WTC11 (cell line): ENCODE measurements around the gene NFU1.

Experiments
- ATF2 ChIP-seq: sonication (generic); formaldehyde crosslinking; IDR thresholded peaks from 2 replicates; pipeline ENCODE4 v1.8.1; 2022; ENCODE audit warnings: low read depth, missing genetic modification reagents, borderline replicate concordance
- CTCF ChIP-seq: fragments of 200-600 bp; IDR thresholded peaks from 2 replicates; pipeline ENCODE4 v1.8.0; 2022; ENCODE audit warnings: antibody characterized with exemption
- E2F1 ChIP-seq: sonication (generic); formaldehyde crosslinking; IDR thresholded peaks from 2 replicates; pipeline ENCODE4 v1.8.0; 2022; ENCODE audit warnings: mild to moderate bottlenecking, missing genetic modification reagents
- E2F5 ChIP-seq: sonication (generic); formaldehyde crosslinking; IDR thresholded peaks from 2 replicates; pipeline ENCODE4 v1.8.1; 2022; ENCODE audit warnings: mild to moderate bottlenecking, moderate library complexity, missing genetic modification reagents
- ELF4 ChIP-seq: sonication (generic); formaldehyde crosslinking; IDR thresholded peaks from 2 replicates; pipeline ENCODE4 v1.8.1; 2022; ENCODE audit warnings: low read depth, mild to moderate bottlenecking, moderate library complexity, missing genetic modification reagents
- MAX ChIP-seq: sonication (generic); formaldehyde crosslinking; IDR thresholded peaks from 2 replicates; pipeline ENCODE4 v1.8.0; 2022; ENCODE audit warnings: mild to moderate bottlenecking, missing genetic modification reagents
- PRDM15 ChIP-seq: sonication (generic); formaldehyde crosslinking; IDR thresholded peaks from 2 replicates; pipeline ENCODE4 v1.8.0; 2022; ENCODE audit warnings: missing genetic modification reagents
- SMAD3 ChIP-seq: sonication (generic); formaldehyde crosslinking; IDR thresholded peaks from 2 replicates; pipeline ENCODE4 v1.8.0; 2022; ENCODE audit warnings: missing genetic modification reagents, mild to moderate bottlenecking, borderline replicate concordance
- STAT6 ChIP-seq: sonication (generic); formaldehyde crosslinking; conservative IDR thresholded peaks from 2 replicates; pipeline ENCODE4 v1.8.1; 2023; ENCODE audit warnings: mild to moderate bottlenecking, low read depth, missing genetic modification reagents, moderate library complexity
- TCF7 ChIP-seq: sonication (generic); formaldehyde crosslinking; IDR thresholded peaks from 2 replicates; pipeline ENCODE4 v1.8.0; 2022; ENCODE audit warnings: mild to moderate bottlenecking, low read depth, missing genetic modification reagents, moderate library complexity
- USF1 ChIP-seq: sonication (generic); formaldehyde crosslinking; IDR thresholded peaks from 2 replicates; pipeline ENCODE4 v1.8.0; 2022; ENCODE audit warnings: mild to moderate bottlenecking, missing genetic modification reagents
- ZBTB21 ChIP-seq: sonication (generic); formaldehyde crosslinking; IDR thresholded peaks from 2 replicates; pipeline ENCODE4 v1.8.1; 2023; ENCODE audit warnings: mild to moderate bottlenecking, missing genetic modification reagents, borderline replicate concordance
- ZSCAN18 ChIP-seq: fragments of 250-450 bp; sonication (Bioruptor Pico); IDR thresholded peaks from 2 replicates; pipeline ENCODE4 v2.1.2; 2022; ENCODE audit warnings: mild to moderate bottlenecking, moderate library complexity

- TF ChIP-seq PRDM15 (no peak), CTCF (no peak), E2F5 (CRISPR knock-in tag) (no peak), USF1 (CRISPR knock-in tag) (no peak), TCF7 (CRISPR knock-in tag) (no peak), ZBTB21 (CRISPR knock-in tag) (no peak), ATF2 (CRISPR knock-in tag) (no peak), ZSCAN18 (CRISPR knock-in tag) (no peak), MAX (CRISPR knock-in tag) (no peak), SMAD3 (CRISPR knock-in tag) (no peak), E2F1 (no peak), ELF4 (no peak), STAT6 (no peak)
These were observed 26.1 kb downstream of the NFU1 start for GRCh38 chr2:69411120-69411519.
